Measurements from ENCODE around the gene PRM1.

PRM1 gene

GRCh38 chr16:11271610-11272009 is 9.5 kb downstream of the PRM1 start:
- DNase-seq: no peak

- no peak for DNase-seq
Observed at GRCh38 chr16:11270602-11271162, 10.4 kb downstream of the PRM1 start.

DNA sequence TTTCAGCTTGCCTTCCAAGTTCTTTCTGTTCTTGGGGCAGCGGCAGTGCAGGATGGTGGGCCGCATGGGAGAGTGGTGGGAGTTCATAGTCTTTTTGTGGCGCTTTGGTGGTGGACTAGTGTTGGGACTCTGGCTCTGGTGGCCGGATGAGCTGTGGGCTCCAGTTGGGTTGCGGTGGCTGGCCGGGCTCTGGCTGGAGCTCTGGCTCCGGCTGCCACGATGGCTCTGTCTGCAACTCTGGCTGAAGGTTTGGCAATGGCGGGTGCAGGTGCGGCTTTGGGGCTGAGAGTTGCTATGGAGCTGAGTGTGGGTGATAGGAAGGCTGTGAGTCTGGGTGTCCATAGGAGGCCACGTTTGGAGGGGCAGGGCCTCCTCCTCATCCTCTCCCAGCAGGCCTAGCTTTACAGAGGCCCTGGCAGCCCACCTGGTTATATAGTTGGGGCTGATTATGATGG is 12.2 kb downstream of the PRM1 start, which contains the start of gene TNP2:
Gene TNP2 (minus strand): TSS at position 405 of the 455 bp plus-strand sequence. CDS start 63 bp downstream, at position 342.
- DNase-seq: no peak

DNA sequence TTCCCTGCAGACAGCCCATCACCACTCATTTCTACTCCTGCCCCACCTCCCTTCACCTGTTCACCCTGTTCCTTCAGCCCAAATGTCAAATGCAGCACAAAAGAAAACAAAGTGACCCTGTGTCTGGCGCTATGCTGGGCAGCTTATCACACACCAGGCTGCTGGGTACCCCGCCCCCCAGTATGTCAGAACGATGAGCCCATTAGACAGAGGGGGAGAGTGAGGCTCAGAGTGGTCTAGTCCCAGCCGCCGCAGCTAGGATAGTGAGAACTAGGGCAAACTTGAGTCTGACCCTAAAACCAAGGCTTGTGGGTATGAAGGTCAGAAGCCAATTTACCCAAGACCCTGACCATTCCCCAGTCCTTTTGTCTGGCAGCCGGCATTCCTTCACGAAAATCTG is 16.0 kb downstream of the PRM1 start:
- DNase-seq: no peak

DNA sequence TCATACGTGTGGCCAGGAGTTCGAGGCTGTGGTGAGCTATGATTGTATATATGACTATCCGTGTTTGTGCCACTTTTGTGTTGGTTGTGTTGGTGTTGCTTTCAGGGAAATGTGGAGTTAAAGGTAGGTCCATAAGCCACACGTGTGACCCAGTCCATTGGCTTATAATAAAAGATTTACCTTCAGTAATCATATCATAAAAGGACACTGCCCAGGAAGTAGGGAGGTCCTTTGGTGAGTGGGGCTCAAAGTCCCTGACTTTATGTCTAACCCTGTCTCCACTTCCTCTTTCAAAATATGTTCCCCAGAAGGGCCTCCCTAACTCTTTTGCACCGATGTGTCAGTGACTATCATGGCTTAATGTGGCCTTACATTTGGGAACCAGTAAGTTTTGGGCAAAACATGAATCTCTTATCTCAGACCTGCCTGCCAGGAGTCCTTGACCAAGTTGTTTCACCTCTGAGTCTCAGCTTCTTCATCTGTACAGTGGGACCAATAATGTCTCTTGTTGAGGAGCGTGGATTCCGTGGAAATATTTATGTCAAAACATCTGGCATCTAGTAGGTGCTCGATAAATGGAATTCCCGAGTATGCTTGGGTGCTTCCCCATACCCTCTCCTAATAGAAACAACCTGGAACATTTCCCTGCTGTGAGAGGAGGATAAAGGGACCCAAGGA is 16.8 kb downstream of the PRM1 start:
- DNase-seq: no peak

DNA sequence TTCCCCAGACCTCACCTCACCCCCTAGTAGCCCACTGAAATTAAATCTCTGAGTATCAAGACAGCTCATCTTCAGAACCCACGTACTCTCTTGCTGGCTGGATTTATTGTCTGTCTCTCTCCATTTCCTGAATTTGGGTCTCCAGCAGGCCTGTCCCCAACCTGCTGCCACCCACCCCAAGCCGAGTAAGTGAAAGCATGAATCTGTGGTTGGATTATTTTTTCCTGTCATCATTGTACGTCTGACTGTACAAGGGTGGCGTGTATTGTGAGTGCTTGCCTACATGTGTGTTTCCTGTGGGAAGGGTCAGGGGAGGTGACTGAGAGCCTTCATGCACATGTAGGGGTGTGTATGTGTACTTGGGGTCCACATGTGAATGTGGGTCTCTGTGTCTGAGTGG is 17.4 kb downstream of the PRM1 start:
- no peak for DNase-seq

- no peak for DNase-seq
Observed at GRCh38 chr16:11262915-11263314, 18.2 kb downstream of the PRM1 start.

DNA sequence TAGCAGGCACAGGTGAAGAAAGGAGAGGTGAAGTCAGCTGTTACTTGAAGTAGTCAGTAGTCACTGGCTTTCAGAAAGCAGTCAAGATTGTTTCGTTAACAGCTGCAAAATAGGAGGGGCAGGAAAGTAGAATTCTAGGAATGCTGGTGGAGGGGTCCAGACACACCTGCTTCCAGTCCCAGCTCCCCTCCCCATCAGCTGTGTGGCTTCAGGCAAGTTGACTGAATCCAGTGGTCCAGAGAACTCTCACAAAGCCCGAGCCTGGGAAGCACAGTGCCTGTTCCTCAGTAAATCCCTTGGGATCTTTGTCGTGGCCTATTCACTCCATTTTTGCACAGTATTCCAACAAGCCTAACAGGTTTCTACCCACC is 20.5 kb downstream of the PRM1 start:
- no peak for DNase-seq

DNA sequence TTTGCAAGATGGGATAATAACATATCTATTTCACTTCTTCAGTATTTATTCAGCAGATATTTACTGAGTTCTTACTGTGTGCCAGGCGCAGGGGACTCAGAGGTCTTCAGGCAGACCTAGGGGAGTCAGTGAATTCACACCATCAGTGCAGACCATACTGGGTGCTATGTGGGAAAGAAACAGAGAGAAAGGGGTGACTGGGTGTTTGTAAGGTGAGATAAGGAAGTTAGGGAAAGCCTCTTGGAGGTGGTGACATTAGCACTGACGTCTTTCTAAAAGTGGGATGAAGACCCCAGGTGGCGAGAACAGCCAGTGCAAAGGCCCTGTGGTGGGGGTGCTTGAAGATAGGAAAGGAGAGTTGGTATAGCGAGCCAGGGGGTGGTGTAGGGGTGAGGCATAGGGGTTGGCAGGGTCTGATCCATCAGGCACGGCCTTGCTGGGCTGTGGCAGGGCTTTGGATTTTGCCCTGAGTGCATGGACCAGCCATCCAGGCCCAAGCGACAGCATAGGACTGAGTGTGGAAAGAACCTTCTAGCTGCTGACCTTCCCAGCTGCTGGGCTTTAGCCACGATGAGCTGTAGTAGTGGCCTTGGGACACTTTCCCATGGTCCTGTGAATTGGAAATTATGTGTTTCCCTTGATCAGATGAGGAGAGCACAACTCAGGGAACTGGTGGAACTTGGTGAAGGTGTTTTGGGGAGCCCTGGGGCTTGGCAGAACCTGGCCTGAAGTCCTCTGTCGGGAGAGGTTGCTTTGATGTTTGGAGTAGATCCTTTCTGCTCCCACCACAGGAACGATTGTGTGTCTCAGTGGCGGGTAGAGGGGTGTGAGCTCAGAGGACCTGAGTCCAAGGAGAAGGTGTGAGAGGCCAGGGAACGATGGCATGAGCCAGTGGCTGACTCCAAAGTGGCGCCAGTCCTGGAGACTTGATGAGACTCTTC is 21.2 kb downstream of the PRM1 start:
- no peak for DNase-seq

DNA sequence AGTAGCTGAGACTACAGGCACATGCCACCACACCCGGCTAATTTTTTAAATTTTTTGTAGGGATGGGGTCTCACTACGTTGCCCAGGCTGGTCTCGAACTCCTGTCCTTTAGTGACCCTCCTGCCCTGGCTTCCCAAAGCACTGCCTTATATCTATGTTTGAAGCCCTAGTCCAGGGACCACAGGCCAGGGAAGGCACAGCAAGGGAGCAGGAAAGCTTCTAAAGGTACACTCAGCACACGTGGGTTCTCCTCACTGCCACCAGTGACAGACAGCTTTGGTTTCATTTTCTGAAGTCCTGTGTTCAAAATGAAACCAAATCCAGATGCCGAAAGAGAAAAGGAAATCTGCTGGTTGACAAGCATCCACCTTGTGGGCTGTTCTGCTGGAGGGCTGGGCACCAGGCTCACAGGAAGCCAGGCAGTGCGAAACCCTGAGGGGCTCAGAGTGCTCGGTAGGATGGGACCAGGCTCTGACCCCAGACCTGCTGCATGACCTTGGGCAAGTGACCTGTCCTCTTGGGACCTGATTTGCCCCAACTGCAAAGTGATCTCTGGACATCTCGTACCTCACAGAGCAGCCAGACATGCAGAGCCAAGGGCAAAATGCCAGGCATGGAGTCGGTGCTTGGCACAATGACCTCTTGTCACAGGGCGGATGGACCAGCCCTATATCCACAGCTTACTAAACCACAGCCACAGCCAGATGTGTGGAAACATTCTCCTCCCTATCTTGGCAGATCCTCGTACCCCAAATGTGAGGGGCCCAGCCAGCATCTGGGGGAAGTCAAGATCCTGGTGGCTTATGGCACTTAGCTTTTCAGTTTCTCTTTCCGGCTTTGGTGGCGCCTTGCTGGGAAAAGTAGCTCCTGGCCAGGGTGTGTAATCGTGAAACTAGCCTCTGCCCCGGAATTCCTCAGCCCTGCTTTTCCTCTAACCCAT is 22.3 kb downstream of the PRM1 start:
- DNase-seq: no peak

- peak; percentile 33 for DNase-seq
Observed at GRCh38 chr16:11257131-11257938, 23.8 kb downstream of the PRM1 start.

- peak; percentile 42 for DNase-seq
Observed at GRCh38 chr16:11256661-11257130, 24.4 kb downstream of the PRM1 start.

GRCh38 chr16:11255737-11256660 is 25.1 kb downstream of the PRM1 start, which contains the start of gene SOCS1:
TSS of gene SOCS1 (minus strand) at chr16:11256204. CDS start at chr16:11255478, 726 bp downstream.
- DNase-seq: peak; percentile 89

DNA sequence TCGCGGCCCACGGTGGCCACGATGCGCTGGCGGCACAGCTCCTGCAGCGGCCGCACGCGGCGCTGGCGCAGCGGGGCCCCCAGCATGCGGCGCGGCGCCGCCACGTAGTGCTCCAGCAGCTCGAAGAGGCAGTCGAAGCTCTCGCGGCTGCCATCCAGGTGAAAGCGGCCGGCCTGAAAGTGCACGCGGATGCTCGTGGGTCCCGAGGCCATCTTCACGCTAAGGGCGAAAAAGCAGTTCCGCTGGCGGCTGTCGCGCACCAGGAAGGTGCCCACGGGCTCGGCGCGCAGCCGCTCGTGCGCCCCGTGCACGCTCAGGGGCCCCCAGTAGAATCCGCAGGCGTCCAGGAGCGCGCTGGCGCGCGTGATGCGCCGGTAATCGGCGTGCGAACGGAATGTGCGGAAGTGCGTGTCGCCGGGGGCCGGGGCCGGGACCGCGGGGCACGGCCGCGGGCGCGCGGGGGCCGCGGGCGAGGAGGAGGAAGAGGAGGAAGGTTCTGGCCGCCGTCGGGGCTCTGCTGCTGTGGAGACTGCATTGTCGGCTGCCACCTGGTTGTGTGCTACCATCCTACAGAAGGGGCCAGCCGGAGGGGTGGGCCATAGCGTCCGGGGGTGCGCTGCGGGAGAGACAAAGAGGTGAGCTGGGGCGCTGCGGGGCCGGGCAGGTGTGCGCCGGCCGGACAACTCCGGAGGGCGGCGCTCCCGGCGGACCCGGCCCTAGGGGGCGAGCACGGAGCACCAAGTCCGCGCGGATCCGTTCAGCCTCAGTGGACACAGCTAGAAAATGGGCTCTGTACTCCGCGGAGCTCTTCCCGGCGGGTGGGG is 26.0 kb downstream of the PRM1 start:
- DNase-seq: no peak

GRCh38 chr16:11253995-11254912 is 26.9 kb downstream of the PRM1 start:
- DNase-seq: no peak

- no peak for DNase-seq
Observed at GRCh38 chr16:11253009-11253994, 27.8 kb downstream of the PRM1 start.

GRCh38 chr16:11252482-11252931 is 28.6 kb downstream of the PRM1 start:
- no peak for DNase-seq

Measured in GOT3 (cell line).